Erythroblast (primary cell): ENCODE measurements around the gene FHL5.

Source experiments
- GATA1 ChIP-seq: IDR thresholded peaks from 2 replicates; pipeline ENCODE4 v1.6.1; 2011; ENCODE audit warnings: low read depth, mild to moderate bottlenecking, control low read depth, low read length, moderate library complexity
- POLR2A ChIP-seq: IDR thresholded peaks from 2 replicates; pipeline ENCODE4 v1.6.1; 2011; ENCODE audit warnings: mild to moderate bottlenecking, low read length

- no peak for TF ChIP-seq POLR2A
- no peak for TF ChIP-seq GATA1
Measured at GRCh38 chr6:96657344-96657743, 94.4 kb downstream of the FHL5 start.
